HG02885 (cell line): Measurements from ENCODE around the gene DOCK7.
"Not testable (repeated sequence)": the region's sequence is repeated elsewhere in the genome, so short reads cannot be mapped to it uniquely, and the experiment has no call there.

Source experiments
- ATAC-seq: cut with Tn5 transposase; IDR thresholded peaks from one replicate; pipeline ENCODE4 v1.9.1; 2021; ENCODE audit warnings: mild to moderate bottlenecking; ENCODE audit not compliant: unreplicated experiment, poor library complexity

DOCK7 gene

DNA sequence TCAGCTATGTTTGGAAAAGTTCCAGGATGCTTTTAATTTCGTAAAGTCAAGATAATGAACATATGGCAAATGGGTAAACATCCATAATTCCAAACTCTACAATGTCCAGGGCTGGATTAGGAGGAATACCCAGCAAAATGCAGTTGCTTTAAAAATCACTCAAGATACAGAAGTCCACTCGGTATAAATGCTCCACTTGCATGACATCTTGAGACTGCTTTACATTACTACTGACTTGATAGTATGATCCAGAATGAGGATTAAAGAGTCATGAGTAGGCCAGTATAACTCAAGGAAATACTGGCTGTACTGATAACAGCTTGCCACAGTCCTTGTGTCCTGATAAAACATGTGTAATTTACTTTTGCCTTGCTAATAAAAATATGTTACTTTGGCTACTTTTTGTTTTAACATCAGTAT is 149.1 kb downstream of the DOCK7 start:
- ATAC-seq, result no peak

DNA sequence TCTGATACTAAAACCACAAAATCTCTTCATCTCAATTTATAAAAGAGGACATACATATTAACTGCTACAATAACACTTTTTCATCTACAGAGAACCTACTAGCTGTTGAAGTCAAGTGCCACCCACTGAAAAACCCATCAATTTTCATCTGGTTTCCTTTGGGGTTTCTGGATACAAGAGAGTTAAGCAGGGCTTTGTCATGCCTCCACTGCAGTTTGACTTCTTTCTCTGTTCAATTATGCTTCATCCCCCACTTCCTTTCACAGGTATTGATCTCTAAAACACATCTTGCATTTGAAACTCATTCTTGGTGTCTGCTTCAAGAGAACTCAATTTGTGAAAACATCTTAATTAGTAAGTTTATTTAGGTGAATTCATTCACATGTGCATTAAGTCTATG is 151.3 kb downstream of the DOCK7 start:
- no peak for ATAC-seq

DNA sequence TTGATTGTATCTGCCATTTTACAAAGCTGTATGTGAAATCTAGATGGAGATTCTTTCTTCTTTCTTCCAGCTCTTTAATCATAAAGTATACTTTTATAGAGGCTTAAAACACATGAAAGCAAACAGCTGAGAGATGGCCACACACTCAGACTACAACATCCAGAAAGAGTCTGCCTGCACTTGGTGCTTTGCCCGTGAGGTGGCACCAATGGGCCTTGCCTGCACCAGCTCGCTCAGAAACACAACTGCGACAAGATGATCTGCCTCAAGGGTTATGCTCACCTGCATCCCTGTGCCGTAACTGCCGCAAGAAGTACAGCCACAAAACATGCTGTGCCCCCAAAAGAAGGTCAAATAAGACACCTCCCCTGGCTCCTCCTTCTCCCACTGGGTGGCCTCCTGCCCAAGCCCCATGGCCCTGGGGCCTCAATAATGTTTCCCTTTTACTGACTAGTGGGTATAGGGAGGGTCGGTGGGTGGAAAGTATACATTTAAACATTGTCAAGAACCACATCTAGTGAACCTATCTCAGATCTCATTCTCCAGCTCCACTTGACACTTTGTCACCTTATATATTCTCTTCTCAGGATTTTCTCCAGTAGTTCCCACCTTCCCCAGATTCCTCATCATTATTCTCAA is 157.6 kb downstream of the DOCK7 start:
- no peak for ATAC-seq

DNA sequence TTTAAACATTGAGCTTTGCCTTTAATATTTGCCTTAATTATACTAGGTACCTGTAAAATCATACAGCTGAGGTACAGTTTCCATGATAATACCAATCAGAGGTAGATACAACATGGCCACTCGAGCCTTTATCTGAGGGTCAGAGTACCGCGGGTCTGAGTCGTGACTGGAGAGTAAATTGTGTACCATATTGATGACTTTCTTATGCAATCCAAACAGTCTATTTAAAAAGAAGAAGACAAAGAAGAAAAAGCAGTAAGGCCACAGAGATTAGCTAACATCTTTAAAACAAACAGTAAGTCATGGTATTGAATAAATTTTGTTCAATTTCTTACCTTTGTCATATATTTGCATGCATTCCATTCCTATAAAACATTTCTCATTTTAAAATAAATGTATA is 159.0 kb downstream of the DOCK7 start:
- ATAC-seq, result no peak

DNA sequence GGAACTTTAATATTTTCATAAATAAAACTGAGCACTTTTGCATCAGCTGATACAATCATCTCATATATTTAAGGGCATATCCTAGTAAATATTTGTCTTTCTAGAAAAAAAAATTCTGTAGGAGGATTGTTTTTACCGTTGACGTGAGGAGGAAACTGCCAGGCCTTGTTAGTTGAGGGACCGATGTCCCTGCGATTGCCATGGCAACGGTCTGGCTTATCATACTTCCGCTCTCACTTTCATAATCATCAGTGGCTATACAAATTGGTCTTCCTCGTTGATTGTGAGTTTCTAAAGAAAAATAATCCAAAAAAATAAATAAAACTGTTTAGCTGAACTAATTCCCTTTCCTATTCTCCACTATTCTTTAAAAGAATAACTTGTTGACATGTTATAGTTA is 160.2 kb downstream of the DOCK7 start:
- ATAC-seq, result no peak

DNA sequence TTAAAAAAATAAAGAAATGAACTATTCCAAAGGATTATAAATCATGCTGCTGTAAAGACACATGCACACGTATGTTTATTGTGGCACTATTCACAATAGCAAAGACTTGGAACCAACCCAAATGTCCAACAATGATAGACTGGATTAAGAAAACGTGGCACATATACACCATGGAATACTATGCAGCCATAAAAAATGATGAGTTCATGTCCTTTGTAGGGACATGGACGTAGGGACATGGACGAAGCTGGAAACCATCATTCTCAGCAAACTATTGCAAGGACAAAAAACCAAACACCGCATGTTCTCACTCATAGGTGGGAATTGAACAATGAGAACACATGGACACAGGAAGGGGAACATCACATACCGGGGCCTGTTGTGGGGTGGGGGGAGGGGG is 160.8 kb downstream of the DOCK7 start:
- not testable (repeated sequence) for ATAC-seq

DNA sequence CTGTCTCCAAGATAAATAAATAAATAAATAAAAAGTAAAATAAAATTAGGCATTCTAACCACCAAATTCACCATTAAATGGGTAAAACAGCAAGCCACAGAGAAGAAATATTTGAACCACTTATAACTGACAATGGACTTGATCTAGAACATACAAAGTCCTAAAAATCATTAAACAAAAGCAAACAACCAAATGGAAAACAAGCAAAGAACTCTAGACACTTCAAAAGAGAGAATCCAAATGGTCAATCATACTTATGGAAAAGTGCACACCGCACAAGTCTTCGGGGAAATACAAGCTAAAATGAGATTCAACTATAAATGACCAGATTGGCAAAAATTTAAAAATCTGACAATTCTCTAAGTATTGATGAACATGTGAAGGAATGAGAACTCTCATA is 164.3 kb downstream of the DOCK7 start:
- ATAC-seq, result no peak

DNA sequence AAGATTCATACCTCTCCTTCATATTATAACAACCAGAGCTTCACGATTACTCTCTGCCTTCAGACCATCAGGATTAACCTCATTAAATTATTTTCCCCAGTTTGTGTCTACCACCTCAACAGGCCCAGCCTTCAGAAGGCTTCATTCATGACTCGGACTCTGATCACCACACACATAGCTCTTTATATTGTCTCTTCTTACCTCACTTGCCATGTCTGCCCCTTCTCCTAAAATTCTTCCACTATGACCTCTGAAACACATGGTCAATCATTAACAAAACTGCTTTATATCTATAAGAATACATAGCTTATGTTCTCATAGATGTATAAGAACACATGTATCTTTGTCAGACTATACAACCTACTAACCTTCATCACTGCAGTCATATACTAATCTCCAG is 171.6 kb downstream of the DOCK7 start:
- ATAC-seq, result no peak

DNA sequence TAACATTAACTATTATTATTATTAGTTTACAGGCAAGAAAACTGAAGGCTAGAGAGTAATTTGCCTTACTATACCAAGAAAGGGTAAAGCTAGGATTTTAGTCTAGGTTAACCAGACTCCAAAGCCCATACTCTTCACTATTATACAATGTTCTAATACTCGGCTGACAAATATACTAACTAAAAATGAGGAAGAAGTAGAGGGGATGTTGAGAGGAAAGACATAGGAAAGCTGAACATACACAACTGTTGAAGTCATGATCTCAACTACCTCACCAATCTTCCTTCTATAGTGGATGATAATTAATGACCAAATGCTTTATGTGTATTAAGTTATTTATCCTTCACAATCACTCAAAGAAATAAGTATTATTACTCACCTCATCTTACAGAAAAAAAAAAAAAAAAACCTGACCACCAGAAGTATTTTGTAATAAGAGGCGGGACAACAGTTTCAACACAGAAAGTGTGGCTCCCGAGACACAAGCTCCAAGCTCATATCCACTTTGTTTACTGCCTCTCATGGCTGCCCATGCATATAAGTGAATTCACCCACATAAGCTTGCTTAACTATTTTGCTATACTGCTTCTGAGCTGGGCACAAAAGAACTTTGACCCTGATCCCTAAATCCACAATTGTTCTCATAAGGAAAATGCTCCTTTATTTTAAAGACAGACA is 173.3 kb downstream of the DOCK7 start:
- no peak for ATAC-seq

DNA sequence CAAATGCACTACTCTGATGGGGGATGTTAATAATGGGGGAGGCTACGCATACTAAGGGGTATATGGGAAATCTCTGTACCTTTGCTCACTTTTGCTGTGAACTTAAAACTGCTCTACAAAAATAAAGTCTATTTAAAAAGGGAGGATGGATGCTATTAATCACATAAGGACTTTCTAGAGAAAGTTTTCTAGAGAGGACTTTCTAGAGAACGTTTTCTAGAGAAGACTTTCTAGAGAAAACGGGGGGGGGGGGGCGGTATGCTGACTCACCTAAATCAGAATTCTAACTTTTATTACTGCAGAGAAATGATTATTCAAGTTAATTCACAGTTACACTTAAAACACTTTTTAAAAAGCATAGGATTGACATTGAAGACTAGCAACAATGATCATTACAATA is 175.2 kb downstream of the DOCK7 start:
- no peak for ATAC-seq

DNA sequence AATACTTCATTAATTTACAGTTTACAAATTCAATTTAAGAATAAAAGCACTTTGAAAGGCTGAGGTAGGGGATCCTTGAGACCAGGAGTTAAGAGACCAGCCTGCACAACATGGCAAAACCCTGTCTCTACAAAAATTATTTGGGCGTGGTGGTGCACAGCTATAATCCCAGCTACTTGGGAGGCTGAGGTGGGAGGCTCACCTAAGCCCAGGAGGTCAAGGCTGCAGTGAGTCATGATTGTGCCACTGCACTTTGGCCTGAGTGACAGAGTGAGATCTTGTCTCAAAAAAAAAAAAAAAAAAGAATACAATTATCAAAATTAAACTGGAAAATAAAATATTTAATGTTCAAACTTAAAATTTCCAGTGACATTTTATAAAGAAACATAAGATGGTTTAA is 179.2 kb downstream of the DOCK7 start:
- no peak for ATAC-seq

DNA sequence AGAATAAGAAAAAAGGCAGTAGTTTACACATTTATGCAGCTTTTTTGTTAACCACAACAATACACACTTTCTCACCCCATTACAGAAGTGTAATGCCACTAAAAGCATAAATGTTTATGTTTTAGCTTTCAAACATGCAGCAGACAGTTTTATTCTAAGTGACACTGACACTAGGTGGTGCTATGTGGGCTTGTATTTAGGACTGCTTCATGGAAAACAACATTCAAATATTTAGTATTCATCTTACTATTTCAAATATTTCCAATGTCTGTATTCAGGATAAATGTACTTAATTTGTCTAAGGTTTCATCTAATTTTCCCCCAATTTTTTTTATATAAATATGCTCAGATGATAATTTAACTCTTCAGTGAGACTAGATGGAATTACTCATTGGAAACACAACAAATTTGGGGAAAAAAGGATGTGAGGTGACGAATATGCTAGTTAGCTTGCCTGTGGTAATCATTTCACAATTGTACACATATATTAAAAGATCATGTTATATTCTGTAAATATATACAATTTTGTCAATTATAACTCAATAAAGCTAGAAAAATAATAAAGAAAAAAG is 179.9 kb downstream of the DOCK7 start:
- no peak for ATAC-seq

DNA sequence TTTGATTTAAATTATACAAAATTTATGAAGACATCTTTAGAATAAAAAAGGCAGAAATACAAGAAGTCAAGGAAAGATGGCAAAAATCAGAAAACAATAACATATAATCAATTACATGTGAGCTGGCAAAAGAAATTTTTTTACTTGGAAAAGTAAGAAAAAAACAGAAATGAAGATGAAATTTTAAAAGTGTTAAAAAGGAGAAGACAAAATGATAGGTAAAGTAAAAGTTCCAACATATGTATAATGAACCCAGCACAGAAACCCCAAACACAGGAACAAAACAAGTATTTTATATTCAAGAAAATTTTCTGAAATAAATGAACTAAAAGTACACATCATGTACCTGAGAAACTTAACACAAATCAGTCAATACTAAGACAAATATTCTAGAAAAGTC is 188.0 kb downstream of the DOCK7 start:
- ATAC-seq, result no peak

DNA sequence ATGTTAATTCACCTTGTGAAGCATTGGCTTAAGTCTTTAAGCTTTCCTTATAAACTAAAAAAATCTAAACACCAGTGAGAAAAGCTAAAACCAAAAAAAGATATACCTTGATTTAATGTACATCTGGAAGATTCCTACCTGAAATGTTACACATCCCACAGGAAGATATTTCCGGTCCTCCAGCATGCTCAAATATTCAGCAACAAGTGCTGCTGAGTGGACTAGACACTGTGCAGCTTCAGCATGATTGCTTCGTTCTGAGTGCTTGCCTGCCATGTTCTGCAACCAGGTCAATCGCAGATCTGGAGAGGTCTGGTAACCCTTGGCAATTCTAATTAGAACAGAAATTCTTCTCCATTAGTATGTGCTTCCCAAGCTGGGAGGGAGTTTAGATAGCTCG is 194.0 kb downstream of the DOCK7 start:
- ATAC-seq, result no peak

DNA sequence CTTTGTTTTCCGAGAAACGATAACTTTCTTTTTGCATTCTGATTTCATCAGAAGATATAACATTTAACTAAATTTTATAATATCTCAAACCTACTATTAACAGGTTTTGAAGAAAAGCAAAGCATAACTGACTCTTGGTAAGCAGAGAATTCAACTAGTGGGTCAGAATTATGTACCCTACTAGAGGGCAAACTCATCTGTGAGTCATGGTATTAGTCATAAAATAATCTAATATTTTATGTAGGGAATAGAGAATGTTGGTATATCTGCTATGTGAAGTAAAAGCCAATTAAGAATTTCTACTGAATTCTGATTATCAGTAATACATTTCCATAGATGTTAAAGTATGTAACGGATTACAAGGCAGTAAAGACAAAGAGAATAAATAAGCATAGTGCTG is 194.5 kb downstream of the DOCK7 start:
- ATAC-seq, result no peak

DNA sequence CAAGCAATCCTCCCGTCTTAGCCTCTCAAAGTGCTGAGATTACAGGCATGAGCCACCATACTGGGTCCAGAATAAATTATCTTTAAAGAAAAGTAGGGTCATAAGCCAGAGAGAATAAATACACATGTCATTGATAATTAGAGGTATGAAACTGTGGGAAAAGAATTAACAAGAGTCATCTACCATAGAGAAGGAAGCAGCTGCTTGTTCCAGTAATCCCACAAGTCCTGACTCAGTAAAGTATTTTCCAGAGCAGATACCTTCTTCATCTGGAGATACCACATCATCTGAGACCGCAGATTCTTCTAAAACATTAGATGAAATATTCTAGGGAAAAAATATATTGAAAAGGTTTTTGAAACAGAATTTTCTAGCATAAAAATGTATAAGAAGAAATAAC is 195.7 kb downstream of the DOCK7 start:
- ATAC-seq, result no peak

DNA sequence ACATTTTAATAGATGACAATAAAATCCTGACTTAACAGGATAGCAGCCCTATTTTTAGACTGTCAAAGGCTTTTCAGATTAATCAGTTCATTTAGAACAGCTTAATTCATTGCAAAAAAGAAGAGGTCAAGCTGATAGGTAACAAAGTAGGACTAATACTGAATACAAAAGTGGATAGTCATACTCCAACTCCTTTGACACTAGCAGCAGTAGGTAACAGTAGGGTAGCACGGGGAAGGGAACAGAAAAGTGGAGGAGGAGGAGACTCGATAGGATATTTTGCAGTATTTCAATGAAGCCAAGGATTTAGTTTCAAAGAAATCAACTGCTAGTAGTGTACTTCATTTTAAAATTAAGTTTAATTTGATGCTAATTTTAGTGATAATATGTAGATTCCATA is 200.2 kb downstream of the DOCK7 start:
- ATAC-seq, result no peak

DNA sequence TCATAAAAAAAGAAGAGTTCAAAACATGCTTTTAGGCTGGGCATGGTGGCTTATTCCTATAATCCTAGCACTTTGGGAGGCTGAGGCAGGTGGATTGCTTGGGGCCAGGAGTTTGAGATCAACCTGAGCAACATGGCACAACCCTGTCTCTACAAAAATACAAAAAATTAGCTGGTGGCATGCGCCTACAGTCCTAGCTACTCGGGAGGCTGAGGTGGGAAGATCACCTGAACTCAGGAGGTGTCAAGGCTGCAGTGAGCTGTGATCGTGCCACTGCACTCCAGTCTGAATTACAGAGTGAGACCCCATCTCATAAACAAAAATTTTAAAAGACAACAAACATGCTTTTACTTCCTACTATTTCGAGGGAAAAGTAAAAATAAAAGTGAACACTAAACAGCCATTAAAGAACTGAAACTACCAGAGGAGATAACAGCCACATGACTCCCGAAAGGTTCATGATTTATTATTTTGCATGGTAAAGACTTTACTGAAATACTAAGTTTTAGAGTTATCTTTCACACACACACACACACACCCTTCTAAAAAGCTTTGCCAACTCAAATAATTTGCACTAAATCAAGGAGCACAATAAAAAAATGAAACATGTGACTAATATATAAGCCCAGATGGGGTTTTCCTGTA is 203.2 kb downstream of the DOCK7 start:
- ATAC-seq, result peak; percentile 47

DNA sequence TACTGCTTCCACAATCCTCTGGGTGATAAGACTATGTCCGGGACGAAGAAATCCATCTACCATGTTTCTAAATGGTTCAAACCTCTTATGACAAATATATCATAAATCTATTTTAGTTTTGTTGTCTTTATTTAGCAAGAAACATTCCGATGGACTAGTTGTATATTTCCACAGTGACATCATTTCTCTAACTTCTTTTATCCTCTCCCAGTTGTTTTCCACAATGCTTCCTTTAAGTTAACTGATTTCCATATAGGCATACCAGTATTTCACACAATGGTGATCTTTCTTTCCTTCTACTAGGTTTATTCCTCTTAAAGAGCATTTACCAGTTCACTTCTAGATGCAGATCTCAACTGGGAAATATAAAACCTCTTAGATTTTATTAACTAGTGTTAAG is 206.5 kb downstream of the DOCK7 start:
- ATAC-seq, result no peak

DNA sequence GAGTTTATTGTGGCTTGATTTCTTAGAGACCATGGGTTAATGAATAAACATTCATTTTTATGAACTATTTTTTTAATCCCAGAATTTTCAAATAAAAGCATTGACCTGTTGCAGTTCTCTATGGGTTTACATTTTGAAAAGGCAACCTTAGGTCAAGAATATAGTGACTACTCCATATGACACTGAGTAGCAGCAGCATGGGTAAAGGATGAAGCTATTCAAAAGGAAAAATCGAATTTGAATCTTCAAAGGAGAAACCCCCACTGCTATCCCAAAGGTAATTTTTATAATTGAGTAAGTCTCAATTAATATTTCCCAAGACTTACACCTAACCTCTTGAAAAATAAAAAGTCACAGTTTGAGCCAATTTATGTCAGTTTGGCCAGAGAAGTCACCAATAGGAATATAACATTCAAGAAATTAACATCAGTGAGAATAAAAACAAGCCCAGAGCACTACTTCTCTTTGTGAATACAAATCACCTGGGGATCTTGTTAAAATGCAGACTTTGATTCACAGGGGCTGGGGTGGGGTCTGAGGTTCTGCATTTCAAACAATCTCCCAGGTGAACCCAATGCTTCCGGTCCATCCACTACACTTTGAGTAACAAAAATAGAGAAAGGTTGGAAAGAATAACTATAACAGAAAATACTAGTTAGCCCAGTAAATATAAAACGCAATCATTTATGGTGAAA is 211.5 kb downstream of the DOCK7 start:
- ATAC-seq, result no peak

DNA sequence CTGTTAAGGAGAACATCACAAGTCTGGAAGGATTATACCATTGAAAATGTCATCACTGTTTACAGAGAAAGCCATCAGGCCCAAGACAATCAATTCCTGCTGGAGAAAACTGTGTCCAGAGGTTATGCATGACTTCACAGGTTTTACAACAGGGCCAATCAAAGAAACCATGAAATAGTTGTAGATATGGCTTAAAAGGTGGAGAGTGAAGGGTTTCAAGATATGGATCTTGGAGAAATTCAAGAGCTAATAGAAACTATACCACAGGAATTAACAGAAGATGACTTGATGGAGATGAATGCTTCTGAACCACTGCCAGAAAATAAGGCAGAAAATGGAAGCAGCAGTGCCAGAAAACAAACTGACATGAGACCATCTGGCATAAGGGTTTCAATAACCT is 221.1 kb downstream of the DOCK7 start:
- ATAC-seq, result no peak
